ENCODE measurements around the gene CCDC30.
"Not testable (repeated sequence)": the region's sequence is repeated elsewhere in the genome, so short reads cannot be mapped to it uniquely, and the experiment has no call there.

The CCDC30 gene

DNA sequence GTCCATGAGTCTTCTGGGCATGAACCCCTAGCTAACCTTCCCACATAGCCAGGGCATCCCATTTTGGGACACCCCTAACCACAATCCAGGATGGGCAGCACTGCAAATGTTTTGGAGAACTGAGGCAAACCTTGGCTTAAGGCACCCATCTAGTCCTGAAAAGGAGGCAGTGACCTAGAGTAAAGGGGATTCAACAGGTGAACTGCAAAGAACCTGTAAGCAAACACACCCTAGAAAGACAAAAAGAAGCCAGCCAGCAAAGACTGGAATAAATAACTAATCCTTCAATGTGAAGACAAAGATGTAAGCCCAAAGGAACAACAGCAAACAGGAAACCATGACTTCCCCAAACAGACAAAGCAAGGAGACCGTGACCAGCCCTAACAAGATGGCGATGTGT lies 138.4 kb downstream of the CCDC30 start:
- Histone ChIP-seq H3K4me3 (ENCODE audit: low read length) (no peak overlapping the region), H3K27ac (ENCODE audit: low read length) (no peak overlapping the region), H3K36me3 (ENCODE audit: control insufficient read depth, low read depth, low read length) (no peaks in the 10 kb centered on the region), H3K9me3 (ENCODE audit: control insufficient read depth, low read depth, low read length) (no peaks in the 10 kb centered on the region), H3K9ac (ENCODE audit: low read length) (no peak overlapping the region), H3K4me1 (ENCODE audit: control insufficient read depth, low read depth, low read length) (peaks cover 6% of the 10 kb centered on the region), H3K27me3 (ENCODE audit: control insufficient read depth, insufficient read depth, low read length) (no peaks in the 10 kb centered on the region)

DNA sequence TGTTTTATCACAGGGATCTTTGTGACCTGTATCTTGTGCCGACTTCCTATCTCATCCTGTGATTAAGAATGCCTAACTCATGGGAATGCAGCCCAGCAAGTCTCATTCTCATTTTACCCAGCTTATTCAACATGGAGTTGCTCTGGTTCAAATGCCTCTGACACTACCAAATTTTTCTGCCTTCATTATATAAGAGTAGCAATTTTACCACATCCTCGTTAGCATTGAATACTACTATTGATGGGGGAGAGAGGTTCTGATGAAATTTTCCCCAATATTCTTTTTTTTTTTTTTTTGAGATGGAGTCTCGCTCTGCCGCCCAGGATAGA lies 150.7 kb downstream of the CCDC30 start:
- no peak overlapping the region for H3K4me3 ChIP-seq (ENCODE audit: low read length)
- H3K9ac ChIP-seq (ENCODE audit: low read length), result no peak overlapping the region
- no peaks in the 10 kb centered on the region for H3K36me3 ChIP-seq (ENCODE audit: control insufficient read depth, low read depth, low read length)
- no peaks in the 10 kb centered on the region for H3K27me3 ChIP-seq (ENCODE audit: control insufficient read depth, insufficient read depth, low read length)
- H3K4me1 ChIP-seq (ENCODE audit: control insufficient read depth, low read depth, low read length), result peaks cover 3% of the 10 kb centered on the region
- no peak overlapping the region for H3K27ac ChIP-seq (ENCODE audit: low read length)
- H3K9me3 ChIP-seq (ENCODE audit: control insufficient read depth, low read depth, low read length), result no peaks in the 10 kb centered on the region

DNA sequence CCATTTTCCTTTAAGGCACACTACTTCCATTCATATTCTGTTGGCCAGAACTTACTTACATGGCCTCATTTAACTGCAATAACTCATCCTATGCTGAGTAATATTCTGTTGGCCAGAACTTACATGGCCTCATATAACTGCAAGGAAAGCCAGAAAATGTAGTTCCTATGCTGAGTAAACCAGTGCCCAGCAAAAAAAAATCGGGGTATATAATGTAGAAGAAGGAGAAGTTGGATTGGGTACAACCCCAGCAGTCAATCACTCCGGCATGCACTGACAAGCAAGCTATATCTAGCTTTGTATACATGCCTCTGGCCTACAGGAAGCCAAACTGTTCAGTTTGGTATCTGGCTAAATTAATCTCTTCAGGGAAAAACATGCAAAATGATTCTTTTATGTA lies 155.8 kb downstream of the CCDC30 start:
- Histone ChIP-seq H3K36me3 (ENCODE audit: control insufficient read depth, low read depth, low read length) (no peaks in the 10 kb centered on the region), H3K4me3 (ENCODE audit: low read length) (no peak overlapping the region), H3K9ac (ENCODE audit: low read length) (no peak overlapping the region), H3K27me3 (ENCODE audit: control insufficient read depth, insufficient read depth, low read length) (no peaks in the 10 kb centered on the region), H3K27ac (ENCODE audit: low read length) (no peak overlapping the region), H3K4me1 (ENCODE audit: control insufficient read depth, low read depth, low read length) (no peaks in the 10 kb centered on the region), H3K9me3 (ENCODE audit: control insufficient read depth, low read depth, low read length) (no peaks in the 10 kb centered on the region)

DNA sequence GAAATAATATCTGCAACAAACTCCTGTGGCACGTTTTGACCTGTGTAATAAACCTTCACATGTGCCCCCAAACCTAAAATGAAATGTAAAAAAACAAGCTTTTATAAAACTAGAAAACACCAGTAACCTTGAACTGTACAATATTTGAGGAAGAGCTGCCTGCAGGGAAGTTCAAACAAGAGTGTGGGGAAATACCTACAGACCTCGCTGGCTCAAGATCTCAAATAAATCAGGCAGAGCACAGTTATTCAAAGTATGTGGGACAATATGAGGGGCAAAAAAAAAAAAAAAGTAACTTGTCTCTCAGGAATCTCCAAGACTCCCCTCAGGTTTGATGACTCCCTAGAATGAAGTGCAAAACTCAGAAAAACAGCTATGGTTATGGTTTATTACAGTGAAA lies 157.2 kb downstream of the CCDC30 start:
- Histone ChIP-seq H3K36me3 (ENCODE audit: control insufficient read depth, low read depth, low read length) (no peaks in the 10 kb centered on the region), H3K4me3 (ENCODE audit: low read length) (no peak overlapping the region), H3K9ac (ENCODE audit: low read length) (no peak overlapping the region), H3K27me3 (ENCODE audit: control insufficient read depth, insufficient read depth, low read length) (no peaks in the 10 kb centered on the region), H3K9me3 (ENCODE audit: control insufficient read depth, low read depth, low read length) (no peaks in the 10 kb centered on the region), H3K27ac (ENCODE audit: low read length) (no peak overlapping the region), H3K4me1 (ENCODE audit: control insufficient read depth, low read depth, low read length) (no peaks in the 10 kb centered on the region)

DNA sequence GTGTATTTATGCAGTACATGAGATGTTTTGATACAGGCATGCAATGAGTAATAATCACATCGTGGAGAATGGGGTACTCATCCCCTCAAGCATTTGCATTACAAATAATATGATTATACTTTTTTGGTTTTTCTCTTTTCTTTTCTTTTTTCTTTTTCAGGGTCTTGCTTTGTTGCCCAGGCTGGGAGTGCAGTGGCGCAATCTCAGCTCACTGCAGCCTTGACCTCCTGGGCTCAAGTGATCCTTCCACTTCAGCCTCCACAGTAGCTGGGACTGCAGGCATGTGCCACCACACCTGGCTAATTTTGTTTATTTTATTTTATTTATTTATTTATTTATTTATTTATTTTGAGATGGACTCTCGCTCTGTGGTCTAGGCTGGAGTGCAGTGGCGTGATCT lies 158.1 kb downstream of the CCDC30 start:
- H3K36me3 ChIP-seq (ENCODE audit: control insufficient read depth, low read depth, low read length); H3K27ac ChIP-seq (ENCODE audit: low read length); H3K9me3 ChIP-seq (ENCODE audit: control insufficient read depth, low read depth, low read length); H3K4me3 ChIP-seq (ENCODE audit: low read length); H3K27me3 ChIP-seq (ENCODE audit: control insufficient read depth, insufficient read depth, low read length); H3K4me1 ChIP-seq (ENCODE audit: control insufficient read depth, low read depth, low read length); H3K9ac ChIP-seq (ENCODE audit: low read length): not testable (repeated sequence)

DNA sequence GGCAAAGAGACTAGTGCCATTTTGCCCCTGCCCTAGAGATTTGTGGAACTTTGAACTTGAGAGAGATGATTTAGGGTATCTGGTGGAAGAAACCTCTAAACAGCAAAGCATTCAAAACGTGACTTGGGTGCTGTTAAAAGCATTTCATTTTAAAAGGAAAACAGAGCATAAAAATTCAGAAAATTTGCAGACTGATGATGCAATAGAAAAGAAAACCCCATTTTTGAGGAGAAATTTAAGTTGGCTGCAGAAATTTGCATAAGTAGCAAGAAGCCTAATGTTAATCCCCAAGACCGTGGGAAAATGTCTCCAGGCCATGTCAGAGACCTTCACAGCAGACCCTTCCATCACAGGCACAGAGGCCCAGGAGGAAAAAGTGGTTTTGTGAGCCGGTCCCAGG lies 164.1 kb downstream of the CCDC30 start:
- not testable (repeated sequence) for H3K4me3 ChIP-seq (ENCODE audit: low read length); H3K9me3 ChIP-seq (ENCODE audit: control insufficient read depth, low read depth, low read length); H3K27ac ChIP-seq (ENCODE audit: low read length); H3K9ac ChIP-seq (ENCODE audit: low read length); H3K36me3 ChIP-seq (ENCODE audit: control insufficient read depth, low read depth, low read length); H3K4me1 ChIP-seq (ENCODE audit: control insufficient read depth, low read depth, low read length); H3K27me3 ChIP-seq (ENCODE audit: control insufficient read depth, insufficient read depth, low read length)

DNA sequence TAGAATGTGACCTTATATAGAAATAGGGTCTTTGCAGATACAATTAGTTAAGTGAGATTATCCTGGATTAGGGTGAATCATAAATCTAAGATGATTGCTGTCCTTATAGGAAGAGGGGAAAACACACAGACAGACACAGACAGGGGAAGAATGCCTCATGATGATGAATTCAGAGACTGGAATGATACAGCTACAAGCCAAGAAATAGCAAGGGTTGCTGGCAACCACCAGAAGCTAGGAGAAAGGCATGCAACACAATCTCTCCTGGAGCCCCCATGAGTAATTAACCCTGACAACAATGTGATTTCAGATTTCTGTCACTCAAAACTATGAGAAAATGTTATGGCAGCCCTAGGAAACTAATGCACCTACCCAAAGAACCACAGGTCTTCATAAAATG lies 176.0 kb downstream of the CCDC30 start:
- no peak overlapping the region for H3K4me3 ChIP-seq (ENCODE audit: low read length)
- no peaks in the 10 kb centered on the region for H3K4me1 ChIP-seq (ENCODE audit: control insufficient read depth, low read depth, low read length)
- H3K9ac ChIP-seq (ENCODE audit: low read length), result no peak overlapping the region
- H3K36me3 ChIP-seq (ENCODE audit: control insufficient read depth, low read depth, low read length), result no peaks in the 10 kb centered on the region
- no peaks in the 10 kb centered on the region for H3K27me3 ChIP-seq (ENCODE audit: control insufficient read depth, insufficient read depth, low read length)
- H3K27ac ChIP-seq (ENCODE audit: low read length), result no peak overlapping the region
- H3K9me3 ChIP-seq (ENCODE audit: control insufficient read depth, low read depth, low read length), result no peaks in the 10 kb centered on the region

DNA sequence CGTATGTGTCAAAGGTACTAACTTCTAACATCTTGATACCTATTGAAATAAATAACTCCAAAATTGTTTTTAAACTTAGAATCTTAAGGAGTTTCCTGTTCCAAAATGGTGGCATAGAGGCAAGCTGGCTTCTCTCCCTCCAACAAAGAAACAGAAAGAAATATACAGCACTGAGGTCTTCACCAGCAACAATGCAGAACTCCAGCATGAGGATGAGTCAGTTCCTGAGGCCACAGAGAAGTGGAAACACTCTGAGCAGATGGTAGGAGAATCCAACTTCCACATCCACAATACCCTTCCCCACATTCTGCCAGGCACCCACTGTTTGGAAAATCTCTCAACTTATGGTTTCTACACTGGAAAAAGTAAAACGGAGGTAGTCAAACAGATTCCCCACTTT lies 183.0 kb downstream of the CCDC30 start:
- H3K27ac ChIP-seq (ENCODE audit: low read length), result no peak overlapping the region
- H3K9ac ChIP-seq (ENCODE audit: low read length), result no peak overlapping the region
- no peak overlapping the region for H3K4me3 ChIP-seq (ENCODE audit: low read length)
- no peaks in the 10 kb centered on the region for H3K9me3 ChIP-seq (ENCODE audit: control insufficient read depth, low read depth, low read length)
- H3K4me1 ChIP-seq (ENCODE audit: control insufficient read depth, low read depth, low read length), result no peaks in the 10 kb centered on the region
- H3K27me3 ChIP-seq (ENCODE audit: control insufficient read depth, insufficient read depth, low read length), result no peaks in the 10 kb centered on the region
- H3K36me3 ChIP-seq (ENCODE audit: control insufficient read depth, low read depth, low read length), result no peaks in the 10 kb centered on the region

DNA sequence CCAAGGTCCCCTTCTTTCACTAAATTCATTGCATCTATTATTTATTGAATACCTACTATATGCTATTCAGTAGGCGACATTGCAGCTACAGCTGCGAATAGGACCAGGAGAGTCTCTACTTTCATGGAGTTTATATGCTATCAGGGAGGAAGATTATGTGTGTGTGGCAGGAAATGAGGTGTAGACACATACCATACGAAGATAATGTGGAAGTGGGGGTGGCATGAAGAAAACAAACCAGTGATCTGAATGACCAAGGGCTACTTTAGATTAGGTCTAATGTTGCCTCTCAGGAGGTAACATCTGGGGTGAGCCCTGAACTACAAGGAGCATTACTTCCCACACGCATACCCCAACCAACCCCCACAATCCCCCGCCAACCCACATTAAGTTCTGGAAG lies 194.1 kb downstream of the CCDC30 start:
- Histone ChIP-seq H3K9ac (ENCODE audit: low read length) (no peak overlapping the region), H3K36me3 (ENCODE audit: control insufficient read depth, low read depth, low read length) (peaks cover 18% of the 10 kb centered on the region), H3K9me3 (ENCODE audit: control insufficient read depth, low read depth, low read length) (no peaks in the 10 kb centered on the region), H3K4me1 (ENCODE audit: control insufficient read depth, low read depth, low read length) (peaks cover 7% of the 10 kb centered on the region), H3K4me3 (ENCODE audit: low read length) (no peak overlapping the region), H3K27me3 (ENCODE audit: control insufficient read depth, insufficient read depth, low read length) (peaks cover 7% of the 10 kb centered on the region), H3K27ac (ENCODE audit: low read length) (no peak overlapping the region)

DNA sequence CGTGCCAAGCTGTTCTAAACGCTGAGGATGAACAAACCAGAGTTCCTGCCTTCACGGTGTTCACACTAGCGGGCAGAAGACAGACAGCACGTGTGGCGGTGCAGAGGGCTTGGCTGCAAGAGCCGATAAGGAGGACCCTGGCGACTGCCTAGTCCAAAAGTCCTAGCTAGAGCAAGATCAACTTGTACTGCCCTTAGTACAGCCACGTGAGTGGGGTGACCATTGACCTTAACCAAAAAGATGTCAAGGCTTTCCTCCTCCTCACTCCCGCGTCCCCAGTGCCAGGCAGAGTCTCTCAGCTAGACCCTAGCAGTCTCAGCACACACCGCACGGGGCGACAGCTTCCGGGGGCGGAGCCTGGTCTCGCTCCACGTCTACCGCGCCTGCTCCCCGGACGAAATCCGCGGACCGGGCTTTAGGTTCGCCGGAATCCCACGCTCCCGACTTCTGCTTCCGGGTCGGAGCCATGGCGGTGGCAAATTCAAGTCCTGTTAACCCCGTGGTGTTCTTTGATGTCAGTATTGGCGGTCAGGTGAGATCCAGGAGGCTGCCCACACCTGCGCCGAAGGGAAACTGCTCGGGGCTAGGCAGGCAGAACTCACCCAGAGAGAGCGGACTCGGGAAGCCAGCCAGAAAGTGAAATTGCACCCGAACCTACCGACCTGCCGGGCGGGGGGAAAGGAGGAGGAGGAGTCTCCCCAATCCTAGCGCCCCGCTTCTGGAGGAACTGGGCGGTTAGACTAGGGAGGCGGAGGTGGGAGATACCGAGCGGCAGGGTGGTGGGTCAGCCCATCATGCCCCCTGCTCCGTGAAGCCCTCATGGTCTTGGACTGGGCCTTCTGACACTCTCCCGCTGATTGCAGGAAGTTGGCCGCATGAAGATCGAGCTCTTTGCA lies 195.1 kb downstream of the CCDC30 start, which contains the start of gene PPIH:
PPIH (plus strand) TSS at position 443 of the 896 bp plus-strand sequence; CDS start at position 467, 24 bp downstream.
- peak within 1 kb of the TSS; percentile 74 for H3K9ac ChIP-seq (ENCODE audit: low read length)
- peak within 1 kb of the TSS; percentile 47 for H3K27ac ChIP-seq (ENCODE audit: low read length)
- peaks cover 7% of the 10 kb centered on the region for H3K27me3 ChIP-seq (ENCODE audit: control insufficient read depth, insufficient read depth, low read length)
- no peaks in the 10 kb centered on the region for H3K9me3 ChIP-seq (ENCODE audit: control insufficient read depth, low read depth, low read length)
- H3K4me1 ChIP-seq (ENCODE audit: control insufficient read depth, low read depth, low read length), result peaks cover 7% of the 10 kb centered on the region
- H3K4me3 ChIP-seq (ENCODE audit: low read length), result peak within 1 kb of the TSS; percentile 96
- peaks cover 18% of the 10 kb centered on the region for H3K36me3 ChIP-seq (ENCODE audit: control insufficient read depth, low read depth, low read length)

DNA sequence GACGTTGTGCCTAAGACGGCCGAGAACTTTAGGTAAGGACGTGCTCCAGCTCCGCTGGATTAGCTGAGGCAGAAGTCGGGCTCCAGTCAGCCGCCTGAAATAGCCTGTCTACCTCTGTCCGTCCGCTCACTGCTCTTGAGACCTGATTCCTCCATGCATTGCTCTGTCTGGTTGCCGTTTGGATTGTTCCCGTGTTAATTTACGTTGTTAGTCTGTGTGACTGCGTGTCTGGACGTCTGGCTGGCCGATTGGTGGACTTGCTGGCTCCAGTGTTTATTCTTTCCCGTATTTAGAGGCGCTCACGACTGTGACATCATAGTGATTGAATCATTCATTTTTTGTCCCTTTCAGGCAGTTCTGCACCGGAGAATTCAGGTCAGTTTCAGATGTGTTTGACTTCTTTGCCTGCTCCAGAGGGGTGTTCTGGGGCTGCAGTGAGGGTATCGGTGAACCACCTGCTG lies 195.8 kb downstream of the CCDC30 start:
- H3K27me3 ChIP-seq (ENCODE audit: control insufficient read depth, insufficient read depth, low read length), result peaks cover 2% of the 10 kb centered on the region
- peaks cover 7% of the 10 kb centered on the region for H3K4me1 ChIP-seq (ENCODE audit: control insufficient read depth, low read depth, low read length)
- peak overlapping the region; percentile 74 for H3K9ac ChIP-seq (ENCODE audit: low read length)
- no peaks in the 10 kb centered on the region for H3K9me3 ChIP-seq (ENCODE audit: control insufficient read depth, low read depth, low read length)
- no peak overlapping the region for H3K27ac ChIP-seq (ENCODE audit: low read length)
- H3K36me3 ChIP-seq (ENCODE audit: control insufficient read depth, low read depth, low read length), result peaks cover 23% of the 10 kb centered on the region
- peak overlapping the region; percentile 96 for H3K4me3 ChIP-seq (ENCODE audit: low read length)

DNA sequence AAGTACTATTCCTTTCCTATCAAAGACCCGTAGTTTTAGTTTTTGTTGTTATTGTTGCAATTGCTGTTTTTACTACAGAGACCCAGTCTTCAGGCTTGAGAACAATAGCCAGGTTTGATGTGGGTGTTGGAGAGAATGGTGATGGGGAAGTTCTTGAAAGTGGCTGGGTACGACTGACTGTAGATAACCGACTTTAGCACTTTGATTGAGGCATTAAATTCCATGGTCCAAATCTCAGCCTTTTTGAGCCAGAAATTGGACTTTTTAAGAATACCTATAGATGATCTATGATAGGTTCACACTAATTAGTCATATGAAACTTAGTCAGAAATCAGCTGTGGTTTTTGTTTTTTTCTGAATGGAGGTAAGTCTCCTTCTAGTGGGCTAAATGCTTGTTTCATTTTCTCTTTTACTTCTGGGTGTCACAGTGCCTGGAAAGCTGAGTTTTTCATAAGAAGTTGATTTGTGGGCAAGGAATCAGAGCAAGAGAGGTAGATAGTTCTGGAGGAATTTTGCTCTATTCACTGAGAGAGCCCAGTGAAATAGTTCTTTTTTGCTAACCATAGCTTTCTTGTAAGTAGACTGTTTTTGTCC lies 197.9 kb downstream of the CCDC30 start:
- Histone ChIP-seq H3K36me3 (ENCODE audit: control insufficient read depth, low read depth, low read length) (peaks cover 44% of the 10 kb centered on the region), H3K27me3 (ENCODE audit: control insufficient read depth, insufficient read depth, low read length) (no peaks in the 10 kb centered on the region), H3K9me3 (ENCODE audit: control insufficient read depth, low read depth, low read length) (no peaks in the 10 kb centered on the region), H3K4me1 (ENCODE audit: control insufficient read depth, low read depth, low read length) (peaks cover 7% of the 10 kb centered on the region), H3K4me3 (ENCODE audit: low read length) (no peak overlapping the region), H3K27ac (ENCODE audit: low read length) (no peak overlapping the region), H3K9ac (ENCODE audit: low read length) (no peak overlapping the region)
